Measurements from ENCODE around the gene NTF3. TPM values are rescaled to one million over a fixed set of nuclear protein-coding genes. Genes with fewer than 3 reads are reported as not detected.

Gene NTF3
- total RNA-seq, 1 donor from 2014 or later = 5.9 TPM

DNA sequence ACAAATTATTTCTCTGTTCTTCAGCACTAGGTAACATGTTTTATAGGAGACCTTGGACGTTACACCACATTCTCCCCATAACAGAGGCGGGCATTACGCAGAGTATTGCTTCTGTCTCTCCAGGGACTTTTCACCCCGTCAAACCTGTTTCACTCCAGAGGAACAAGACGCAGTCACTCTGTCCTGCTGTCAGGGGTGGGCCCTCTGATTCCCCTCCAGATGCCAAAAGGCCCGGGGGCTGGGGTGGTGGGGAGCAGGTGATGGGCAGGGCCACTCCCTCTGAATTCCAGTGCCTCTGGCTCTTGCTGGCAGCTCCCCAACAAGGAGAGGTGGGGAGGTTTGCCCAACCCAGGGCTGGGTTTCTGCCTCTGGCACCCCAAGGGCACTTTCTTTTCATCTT lies 71.9 kb downstream of the NTF3 start:
- DNase-seq (ENCODE audit: low spot score) = no peak
- intact Hi-C loops (cut with DNase I) = no loop called here

DNA sequence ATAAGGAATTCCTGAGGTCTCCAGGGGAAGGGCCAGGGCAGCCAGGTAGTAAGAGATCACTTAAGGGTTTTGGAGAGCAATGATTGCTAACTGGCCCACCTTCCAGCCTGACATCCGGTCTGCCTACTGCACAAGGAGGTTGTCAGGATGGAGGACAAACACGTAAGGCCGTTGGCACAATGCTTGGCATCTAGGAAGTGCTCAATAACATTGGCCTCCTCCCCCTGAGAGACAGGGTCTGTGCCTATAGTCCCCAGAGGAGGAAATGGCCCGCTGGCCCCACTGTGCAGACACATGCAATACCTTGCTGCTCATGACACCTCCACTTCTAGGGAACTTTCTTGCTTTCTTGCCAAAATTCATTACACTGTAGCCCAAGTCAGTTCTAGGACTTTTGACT lies 73.2 kb downstream of the NTF3 start:
- intact Hi-C loops (cut with DNase I) = no loop called here
- ATAC-seq = no peak
- no peak for DNase-seq (ENCODE audit: low spot score)

More for the DNA sequence above, 71.9 kb downstream of the NTF3 start:
- ATAC-seq = no peak

DNA sequence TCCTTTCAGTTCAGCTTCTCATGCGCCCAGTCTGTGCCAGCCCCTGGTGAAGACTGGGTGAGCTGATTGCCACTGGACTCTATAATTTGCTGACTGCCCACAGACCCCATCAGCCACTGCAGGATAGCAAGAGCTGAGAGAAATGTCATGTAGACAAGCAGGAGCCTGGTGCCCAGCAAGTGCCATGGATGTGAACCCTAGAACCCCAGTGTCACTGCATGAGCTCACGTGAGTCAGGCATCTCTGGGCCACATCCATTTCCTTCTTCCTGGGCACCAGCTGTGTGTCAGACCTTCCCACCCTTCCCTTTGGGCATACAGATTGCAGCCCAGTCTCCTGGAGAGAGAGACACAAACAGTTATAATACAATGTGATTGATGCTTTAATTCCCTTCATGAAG lies 73.8 kb downstream of the NTF3 start:
- no peak for ATAC-seq

DNA sequence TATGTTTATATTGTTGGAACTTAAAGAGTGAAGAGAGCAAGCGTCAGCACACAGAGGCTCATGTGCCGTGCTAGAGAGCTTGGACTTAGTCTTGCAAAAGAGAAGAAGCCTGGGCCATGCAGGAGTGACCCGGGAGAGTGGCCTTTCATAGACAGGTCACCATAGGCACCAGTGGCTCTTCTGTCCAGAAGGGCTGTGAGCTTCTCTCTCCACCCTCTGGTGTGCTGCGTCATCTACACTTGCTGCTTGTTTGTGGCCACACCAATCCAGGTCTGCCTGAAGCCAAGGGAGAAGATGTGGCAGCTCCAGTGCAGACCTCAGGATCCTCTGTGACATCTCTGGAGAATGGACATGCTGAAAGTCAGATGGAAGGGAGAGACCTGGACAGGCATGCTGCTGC lies 74.4 kb downstream of the NTF3 start:
- DNase-seq (ENCODE audit: low spot score) (no peak), ATAC-seq (peak; percentile 41)
- intact Hi-C loops (cut with DNase I) = no loop called here

More for the DNA sequence above, 73.8 kb downstream of the NTF3 start:
- DNase-seq (ENCODE audit: low spot score) = no peak
- intact Hi-C loops (cut with DNase I) = no loop called here

DNA sequence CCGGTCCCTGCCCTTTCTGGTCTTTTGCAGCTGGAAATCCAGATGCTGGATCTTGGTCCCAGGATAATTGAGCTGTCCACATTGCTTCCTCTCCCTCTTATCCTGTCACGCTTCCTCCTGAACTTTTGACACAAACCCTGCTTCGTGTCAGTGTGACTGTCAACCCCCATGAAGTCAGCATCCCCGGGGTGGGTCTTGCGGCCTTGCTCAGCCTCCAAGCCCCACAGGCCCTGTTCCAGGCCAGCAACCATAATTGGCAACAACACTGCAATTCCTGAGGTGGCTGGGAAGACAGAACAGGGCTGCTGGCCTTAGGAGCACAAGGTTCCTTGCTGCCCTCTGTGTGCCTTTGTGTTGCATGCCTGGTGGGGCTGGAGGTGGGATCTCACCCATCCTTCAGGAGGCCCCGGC lies 74.9 kb downstream of the NTF3 start:
- DNase-seq (ENCODE audit: low spot score) (no peak), ATAC-seq (peak; percentile 67)
- intact Hi-C loops (cut with DNase I) = no loop called here

DNA sequence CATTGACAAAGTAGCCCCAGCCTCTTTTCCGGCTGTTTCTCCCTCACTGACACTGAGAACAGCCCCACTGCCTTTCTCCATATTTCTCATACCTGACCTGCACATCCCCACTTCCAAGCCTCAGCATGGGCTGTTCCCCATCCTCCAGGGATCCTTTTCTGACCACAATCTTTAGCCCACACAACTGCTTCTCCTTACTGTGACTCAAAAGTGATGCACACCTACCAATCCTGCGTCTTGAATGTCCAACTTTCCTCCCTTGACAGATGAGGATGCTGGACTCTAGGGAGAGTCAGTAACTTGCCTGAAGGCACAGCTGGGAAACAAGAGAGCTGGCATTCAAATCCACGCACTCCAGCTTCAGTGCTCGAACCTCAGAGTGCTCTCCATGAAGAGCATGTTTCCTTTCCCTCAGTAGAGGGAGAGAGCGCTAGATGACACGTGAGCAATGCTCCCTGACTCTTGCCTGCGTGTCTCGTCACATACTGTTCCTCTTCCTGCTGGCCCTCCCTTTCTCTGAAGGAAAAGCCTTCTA lies 75.6 kb downstream of the NTF3 start:
- intact Hi-C loops (cut with DNase I) = no loop called here
- ATAC-seq (no peak), DNase-seq (ENCODE audit: low spot score) (no peak)

DNA sequence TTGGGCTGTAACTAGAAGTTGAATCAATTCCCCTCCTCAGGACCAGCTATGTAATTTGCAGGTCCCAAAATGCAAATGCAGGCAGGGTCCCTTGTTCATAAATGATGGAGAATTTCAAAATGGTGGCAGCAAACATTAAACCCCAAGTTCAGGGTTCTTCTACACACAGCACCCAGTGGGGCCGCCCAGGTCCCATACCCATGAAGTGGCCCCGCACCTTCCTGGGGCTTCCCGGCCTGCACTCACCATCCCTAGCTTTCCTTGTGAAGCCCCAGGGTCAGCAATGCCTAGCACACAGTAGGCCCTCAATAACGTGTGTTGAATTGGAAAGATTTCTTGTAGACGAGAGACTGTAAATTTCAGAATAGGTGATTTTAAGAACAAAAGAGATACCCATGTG lies 76.0 kb downstream of the NTF3 start:
- ATAC-seq = no peak

DNA sequence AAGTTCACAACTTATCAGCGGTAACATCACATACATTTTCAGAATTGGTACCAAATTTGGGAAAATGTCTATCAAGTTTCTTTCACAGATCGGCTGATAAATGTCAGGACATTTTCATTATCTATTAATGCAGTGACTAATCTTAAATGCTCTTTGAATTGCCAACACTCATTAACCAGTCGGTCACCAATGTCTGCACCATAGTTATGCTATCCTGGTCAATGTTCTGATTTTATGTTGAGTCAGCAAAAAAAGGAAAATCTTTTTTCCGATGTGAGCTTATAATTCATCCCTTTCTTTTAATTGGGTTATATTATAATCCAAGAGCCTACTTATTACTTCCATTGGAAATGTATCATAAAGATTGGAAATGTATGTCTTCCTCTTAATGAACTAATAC lies 77.2 kb downstream of the NTF3 start:
- intact Hi-C loops (cut with DNase I) = no loop called here
- ATAC-seq = no peak
- no peak for DNase-seq (ENCODE audit: low spot score)

More for the DNA sequence above, 76.0 kb downstream of the NTF3 start:
- DNase-seq (ENCODE audit: low spot score) = no peak
- intact Hi-C loops (cut with DNase I) = no loop called here

DNA sequence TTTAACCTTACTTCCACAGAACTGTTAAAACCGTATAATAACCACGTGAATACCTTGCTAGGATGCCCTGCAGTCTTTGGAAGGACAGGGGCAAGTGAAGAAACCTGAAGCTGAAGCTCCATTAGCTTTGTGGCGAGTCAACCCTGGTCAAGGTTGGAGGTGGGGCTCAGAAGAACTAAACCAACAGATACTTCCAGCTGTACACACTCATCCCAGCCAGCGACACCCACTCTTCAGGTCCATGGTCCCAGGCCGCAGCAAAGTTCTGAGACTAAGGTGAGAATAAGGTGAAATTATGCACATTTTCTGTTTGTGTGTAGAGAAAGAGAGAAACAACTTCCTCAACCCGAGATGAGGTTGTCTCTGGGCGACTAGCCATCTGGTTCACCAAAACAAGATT lies 77.6 kb downstream of the NTF3 start:
- ATAC-seq = no peak
- no peak for DNase-seq (ENCODE audit: low spot score)
- intact Hi-C loops (cut with DNase I) = no loop called here

DNA sequence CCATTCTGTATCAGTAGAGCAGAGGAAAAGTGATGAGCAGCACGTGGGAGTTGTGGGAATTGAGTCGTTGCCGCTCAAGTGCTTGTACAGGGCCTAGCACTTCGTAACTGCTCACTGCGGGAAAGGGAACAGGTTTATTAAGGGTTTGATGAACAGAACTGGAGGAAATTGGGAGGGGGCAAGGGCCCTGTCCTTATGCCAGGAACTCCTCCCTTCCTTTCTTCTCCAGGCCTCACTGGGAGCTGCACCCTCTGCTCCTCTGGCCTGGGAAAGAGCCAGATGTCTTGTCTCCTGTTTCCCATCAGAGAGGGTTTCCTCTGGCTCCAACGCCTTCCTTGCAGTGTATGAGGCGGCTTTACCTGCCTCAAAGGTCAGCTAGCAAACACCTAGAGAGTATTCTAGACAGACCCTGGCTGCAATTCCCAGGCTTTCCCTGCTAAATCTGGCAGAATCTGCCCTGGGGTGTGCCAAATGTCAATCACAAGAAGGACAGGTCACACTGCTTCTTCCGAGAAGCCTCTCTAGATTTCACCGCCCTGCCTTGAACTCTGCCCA lies 78.4 kb downstream of the NTF3 start:
- intact Hi-C loops (cut with DNase I) = no loop called here
- DNase-seq (ENCODE audit: low spot score) (no peak), ATAC-seq (no peak)

DNA sequence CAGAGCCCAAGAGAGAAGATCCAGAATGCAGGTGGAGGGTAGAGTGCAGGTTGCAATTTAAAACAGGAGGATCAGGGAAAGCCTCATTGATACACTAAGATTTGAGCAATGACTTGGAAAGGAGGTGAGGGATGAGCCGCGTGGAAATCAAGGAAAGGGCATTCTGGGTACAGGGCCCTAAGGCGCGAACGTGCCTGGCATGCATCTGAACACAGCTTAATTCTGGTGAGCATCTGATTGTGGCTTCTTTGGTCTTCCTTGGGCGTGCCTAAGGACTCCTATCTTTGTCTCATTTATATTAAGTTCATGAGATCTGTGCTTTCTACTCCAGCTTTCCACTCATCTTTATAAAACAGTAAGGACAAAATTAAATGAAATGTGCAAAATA lies 79.3 kb downstream of the NTF3 start:
- ATAC-seq = no peak
- no peak for DNase-seq (ENCODE audit: low spot score)
- intact Hi-C loops (cut with DNase I) = no loop called here

DNA sequence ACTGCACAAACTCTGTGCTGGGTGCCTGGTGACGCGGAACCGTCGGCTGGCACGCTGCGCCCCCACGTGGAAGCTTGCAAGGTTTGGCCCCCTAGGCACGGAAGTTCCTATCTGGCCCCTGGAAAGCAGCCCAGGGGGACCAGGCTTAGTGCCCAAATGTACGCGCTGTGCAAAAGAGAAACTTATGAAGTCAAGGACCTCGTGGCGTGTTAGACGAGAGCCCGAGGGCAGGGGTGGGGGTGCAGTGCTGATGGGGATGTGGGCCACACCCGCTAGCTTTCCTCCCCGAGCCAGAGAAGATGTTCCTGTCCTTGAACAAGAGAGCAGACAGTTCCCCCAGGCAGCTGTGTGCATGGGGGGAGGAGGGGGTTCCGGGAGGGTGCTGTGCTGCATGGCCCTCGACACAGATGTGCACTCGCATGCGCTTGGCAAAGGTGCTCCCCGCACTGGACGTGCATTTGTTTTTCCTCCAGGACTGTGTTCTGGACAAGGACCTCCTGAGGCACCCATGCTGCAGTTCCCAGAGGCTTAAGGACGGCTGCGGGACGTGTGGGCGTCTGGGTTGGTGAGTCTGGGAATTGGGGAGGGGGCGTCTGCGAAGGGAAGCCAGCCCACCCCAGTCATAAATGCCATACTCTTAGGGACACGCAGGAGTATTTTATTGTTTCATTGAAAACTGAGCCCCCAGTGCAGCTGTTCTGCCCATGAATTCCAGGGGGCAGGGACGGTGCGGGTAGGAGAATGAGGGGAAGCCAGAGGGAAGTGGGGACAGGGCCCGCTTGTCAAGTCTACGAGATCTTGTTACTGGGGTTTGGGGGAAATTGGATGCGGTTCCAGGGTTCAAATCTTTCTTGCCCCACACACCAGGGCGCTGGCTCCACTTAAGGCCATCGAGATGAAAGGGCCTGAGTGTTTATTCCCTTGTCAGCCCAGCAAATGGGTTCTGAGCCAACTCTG lies 80.0 kb downstream of the NTF3 start:
- DNase-seq (ENCODE audit: low spot score) = no peak
- peak; percentile 43 for ATAC-seq
- intact Hi-C loops (cut with DNase I) = no loop called here

DNA sequence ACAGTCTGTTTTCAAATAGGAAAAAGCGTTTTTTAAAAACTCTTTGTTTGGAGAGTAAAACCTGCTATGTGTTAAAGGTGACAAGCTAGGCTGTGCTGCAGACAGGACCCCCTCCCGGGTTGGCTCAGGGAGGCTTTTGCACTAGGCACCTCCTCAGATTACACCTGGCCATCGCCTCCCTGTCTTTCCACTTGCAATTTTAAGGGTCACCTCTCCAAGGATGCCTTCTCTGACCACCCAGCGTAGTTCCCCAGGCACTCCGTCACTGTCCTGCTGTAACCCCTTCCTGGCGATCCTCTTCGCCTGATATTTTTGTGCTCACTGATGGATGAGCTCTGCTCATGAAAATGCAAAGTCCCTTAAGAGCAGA lies 80.7 kb downstream of the NTF3 start:
- DNase-seq (ENCODE audit: low spot score) = no peak

DNA sequence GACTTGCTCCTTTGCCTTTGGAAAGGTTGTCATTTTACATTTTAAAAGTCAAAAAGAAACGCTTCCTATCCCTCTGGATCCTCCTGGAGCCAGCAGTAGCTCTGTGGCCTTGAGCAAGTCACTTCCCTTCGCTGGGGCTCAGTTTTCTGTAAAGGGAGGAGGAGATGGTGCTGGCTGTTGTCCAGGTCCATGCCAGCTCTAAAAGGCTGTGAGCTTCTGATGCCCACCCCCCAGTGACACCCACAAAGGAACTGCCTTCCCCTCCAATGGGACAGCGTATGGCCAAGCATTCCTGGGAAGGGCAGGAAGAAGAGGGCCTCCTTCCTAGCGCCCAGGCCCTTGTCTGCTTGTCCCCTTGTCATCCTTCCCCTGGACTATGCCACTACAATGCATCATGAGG lies 81.5 kb downstream of the NTF3 start:
- intact Hi-C loops (cut with DNase I) = no loop called here
- ATAC-seq (no peak), DNase-seq (ENCODE audit: low spot score) (no peak)

More for the DNA sequence above, 80.7 kb downstream of the NTF3 start:
- no peak for ATAC-seq
- intact Hi-C loops (cut with DNase I) = no loop called here

DNA sequence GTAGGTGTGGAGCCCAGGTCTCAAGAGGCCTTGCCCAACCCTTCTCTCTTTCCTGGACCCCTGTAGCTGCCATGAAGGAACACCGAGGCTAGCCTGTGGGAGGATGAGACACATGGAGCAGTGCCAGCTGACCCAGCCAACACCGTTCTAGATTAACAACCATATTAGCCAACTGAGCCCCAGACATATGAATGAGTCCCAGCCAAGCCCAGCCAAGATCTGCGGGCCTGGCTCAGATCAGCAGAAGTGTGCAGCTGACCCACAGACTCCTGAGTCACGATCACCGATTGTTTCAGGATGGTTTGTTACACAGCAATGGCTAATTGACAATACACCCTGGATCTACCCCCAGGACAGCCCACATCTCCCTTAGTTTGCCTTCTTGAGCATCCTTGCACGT lies 82.1 kb downstream of the NTF3 start:
- no peak for ATAC-seq
- no peak for DNase-seq (ENCODE audit: low spot score)
- intact Hi-C loops (cut with DNase I) = no loop called here

DNA sequence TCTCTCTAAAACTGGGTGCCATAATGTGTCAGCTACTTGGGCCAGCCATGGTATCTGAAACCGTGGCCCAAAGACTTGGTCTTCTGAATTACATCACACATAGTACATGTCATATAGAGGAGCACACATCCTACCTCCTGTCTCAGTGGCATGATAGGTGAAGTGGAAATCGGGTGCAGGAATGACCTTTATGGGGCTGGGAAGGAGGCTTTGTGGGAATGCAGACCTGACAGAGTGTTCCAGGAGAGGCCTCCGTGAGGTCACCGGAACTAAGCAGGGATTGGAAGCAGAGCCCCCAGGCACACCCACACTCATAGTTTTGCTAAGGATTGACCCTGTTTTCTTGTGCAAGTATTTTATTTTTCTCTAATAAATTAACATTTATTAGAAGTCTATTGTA lies 82.6 kb downstream of the NTF3 start:
- no peak for DNase-seq (ENCODE audit: low spot score)
- intact Hi-C loops (cut with DNase I) = no loop called here
- no peak for ATAC-seq

DNA sequence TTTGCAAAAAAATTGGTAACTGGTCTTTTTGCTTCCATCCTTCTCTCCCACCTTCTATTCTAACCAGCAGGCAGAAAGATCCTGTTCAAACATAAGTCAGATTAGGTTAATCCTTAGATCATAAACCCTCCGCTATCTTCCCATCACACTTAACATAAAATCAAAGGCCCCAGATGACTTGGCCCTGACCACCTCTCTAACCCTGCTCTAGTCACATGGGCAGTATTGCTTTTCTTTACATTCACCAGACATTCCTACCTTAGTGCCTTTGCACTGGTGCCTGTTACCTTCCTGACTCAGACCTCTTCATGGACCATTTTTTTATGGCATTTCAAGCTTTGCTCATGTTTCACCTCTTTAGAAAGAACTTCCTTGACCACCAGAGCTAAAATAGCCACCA lies 83.5 kb downstream of the NTF3 start:
- ATAC-seq (no peak), DNase-seq (ENCODE audit: low spot score) (no peak)
- intact Hi-C loops (cut with DNase I) = no loop called here

DNA sequence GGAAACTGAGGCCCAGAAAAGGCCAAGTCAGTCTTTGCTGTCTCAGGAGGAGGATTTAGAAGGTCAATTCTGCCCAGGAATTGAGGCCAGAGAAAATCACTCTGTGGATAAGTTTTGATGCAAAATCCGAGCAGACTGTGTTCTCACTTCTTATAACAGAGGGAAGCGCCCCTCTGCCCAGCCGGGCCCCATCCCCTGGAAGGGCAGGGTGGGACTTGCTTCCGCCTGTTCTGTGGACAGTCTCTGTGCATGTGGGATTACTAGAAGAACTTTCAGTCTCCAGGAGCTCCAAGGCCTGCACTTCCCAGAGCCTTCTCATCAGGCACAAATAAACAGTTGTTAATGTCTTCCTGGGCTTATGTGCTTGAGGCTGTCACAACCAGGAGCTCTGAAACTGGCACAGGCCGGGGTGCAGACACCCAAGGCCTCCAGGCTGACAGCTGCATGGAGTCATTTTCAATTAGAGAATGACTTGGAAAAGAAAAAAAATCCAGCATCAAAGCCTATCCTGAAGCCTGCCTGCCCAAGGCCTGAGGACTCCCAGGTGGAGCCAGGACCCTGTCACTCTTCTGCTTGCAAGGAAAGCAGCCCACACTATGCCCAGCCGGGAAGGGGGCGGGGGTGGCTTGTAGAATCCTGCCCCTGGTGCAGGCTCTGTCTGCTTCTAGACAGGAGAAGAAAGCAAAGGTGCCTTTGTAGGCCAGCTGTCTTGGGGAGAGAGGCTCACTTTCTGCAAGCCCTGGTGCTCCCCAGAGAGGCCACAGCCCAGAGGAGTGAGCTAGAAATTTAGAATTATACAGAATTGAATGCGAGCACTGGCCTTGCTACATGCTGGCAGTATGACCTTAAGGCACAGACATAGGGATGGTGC lies 84.7 kb downstream of the NTF3 start:
- ATAC-seq = no peak
- intact Hi-C loops (cut with DNase I) = no loop called here
- DNase-seq (ENCODE audit: low spot score) = no peak

DNA sequence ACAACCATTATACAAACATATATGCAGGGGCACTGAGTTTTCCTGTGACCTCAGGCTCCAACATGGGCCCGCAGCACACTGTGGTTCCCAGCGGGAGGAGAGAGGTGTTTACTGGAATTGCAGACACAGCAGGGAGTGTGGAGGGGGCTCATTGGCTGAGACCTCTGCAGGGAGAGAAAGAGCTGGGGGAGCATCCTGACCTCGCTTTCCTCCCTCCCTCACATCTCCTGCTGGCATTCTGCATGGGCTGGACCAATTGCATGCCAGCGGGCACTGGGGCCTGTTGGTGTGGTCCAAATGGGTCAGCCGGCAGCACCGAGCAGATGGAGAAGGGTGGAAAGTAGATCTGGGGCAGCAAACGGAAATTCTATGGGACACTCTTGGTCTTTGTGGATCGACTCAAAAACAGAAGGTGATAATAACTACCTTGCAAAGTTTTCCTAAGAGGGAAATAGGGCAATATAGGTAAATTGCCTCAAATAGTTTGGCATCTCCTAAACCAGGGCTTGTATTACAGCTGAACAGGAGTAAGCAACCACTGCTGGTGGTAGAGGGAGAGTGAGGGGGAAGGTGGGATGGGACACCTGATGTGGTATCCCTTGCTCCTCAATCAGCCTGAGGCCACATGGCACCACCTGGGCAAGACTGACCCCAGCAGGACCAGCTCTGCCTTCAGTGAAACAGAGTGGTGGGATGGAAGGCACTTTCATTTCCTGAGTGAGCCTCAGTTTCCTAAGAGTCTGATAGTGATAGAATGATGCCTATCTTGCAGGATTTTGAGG lies 86.9 kb downstream of the NTF3 start:
- ATAC-seq (no peak), DNase-seq (ENCODE audit: low spot score) (no peak)
- intact Hi-C loops (cut with DNase I) = no loop called here

All from sciatic nerve (tissue), 2 donors.